ENCODE data around the gene RCE1. TPM values are rescaled to one million over a fixed set of nuclear protein-coding genes. Genes with fewer than 3 reads are reported as not detected.

The RCE1 gene
- total RNA-seq, 1 donor from 2014 or later: 21.2 TPM

GRCh38 chr11:66887526-66887925 is 44.3 kb downstream of the RCE1 start:
- no peak for DNase-seq (ENCODE audit: low spot score)

- DNase-seq (ENCODE audit: low spot score): no peak
Measured at GRCh38 chr11:66888282-66888681, 45.0 kb downstream of the RCE1 start.

- DNase-seq (ENCODE audit: low spot score): no peak
Measured at GRCh38 chr11:66889960-66890359, 46.7 kb downstream of the RCE1 start.

DNA sequence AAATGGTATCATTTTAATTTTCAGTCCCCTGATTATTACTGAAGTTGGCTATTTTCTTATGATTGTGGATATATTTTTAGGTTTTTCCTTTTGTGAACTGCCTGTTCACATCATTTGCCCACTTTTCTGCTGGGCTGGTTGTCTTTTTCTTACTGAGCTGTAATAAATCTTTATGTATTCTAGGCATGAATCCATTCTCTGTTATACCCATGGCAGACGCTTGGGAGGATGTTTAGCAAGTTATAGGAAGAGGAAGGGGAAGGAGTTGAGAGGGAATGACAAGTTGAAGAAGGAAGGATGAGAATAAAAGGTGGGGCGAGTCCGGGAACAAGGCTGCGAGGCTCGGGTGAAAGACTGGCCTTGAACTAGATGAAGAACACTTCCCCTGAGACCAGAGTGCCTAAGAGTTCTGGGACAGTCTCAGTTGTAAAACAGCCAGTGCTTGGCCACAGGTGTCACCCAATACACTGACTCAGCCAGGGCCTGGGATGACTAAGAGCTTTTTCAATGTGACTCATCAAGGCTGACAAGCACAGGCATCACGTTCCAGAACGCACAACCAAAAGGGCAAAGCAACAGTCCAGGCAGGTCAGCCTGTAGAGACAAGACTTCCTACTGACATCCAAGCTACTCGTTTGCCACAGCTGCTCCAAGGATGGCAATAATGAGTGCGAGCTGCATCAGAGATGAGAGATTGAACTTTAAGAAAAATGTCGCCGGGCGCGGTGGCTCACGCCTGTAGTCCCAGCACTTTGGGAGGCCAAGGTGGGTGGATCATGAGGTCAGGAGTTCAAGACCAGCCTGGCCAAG is 48.8 kb downstream of the RCE1 start:
- peak; percentile 76 for DNase-seq (ENCODE audit: low spot score)

DNA sequence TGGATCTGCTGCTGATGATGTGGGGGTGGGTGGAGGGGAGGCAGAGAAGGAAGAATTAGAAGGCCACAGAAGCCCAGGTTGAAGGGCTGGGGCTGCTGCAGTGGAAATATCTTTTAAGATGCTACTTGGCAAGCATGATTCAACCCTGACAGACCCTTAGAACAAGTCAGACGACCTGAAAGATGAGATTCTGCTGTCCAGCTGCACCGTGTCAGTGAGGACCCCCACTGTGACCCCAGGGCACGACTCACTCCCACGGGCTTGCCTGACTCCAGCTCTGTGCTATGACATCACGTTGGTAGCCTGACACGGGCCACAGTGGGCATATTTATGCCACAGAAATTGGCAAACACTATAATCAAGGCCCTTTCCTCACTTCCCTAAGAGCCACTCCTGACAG is 49.7 kb downstream of the RCE1 start:
- no peak for DNase-seq (ENCODE audit: low spot score)

- no peak for DNase-seq (ENCODE audit: low spot score)
Measured at GRCh38 chr11:66894141-66894540, 50.9 kb downstream of the RCE1 start.

Other genes with a start within 250 kb of the RCE1 start
- 84.5 TPM for gene RBM14, start 226.8 kb upstream of the RCE1 start, total RNA-seq
- 119 TPM for gene RBM4, start 204.7 kb upstream of the RCE1 start, total RNA-seq
- 21.9 TPM for gene RBM4B, start 165.6 kb upstream of the RCE1 start, total RNA-seq
- gene SPTBN2, start 114.2 kb upstream of the RCE1 start, total RNA-seq: 18.2 TPM
- 7.3 TPM for gene LRFN4, start 13.6 kb downstream of the RCE1 start, total RNA-seq
- gene PC, start 114.9 kb downstream of the RCE1 start, total RNA-seq: 24.7 TPM
- not detected for gene C11orf86, start 131.9 kb downstream of the RCE1 start, total RNA-seq
- 0.58 TPM for gene SYT12, start 179.7 kb downstream of the RCE1 start, total RNA-seq
- 23.3 TPM for gene RHOD, start 213.4 kb downstream of the RCE1 start, total RNA-seq

Data from mucosa of gallbladder (tissue), 1 donor.